Measurements from ENCODE around the gene CFAP65. TPM values are rescaled to one million over a fixed set of nuclear protein-coding genes. Genes with fewer than 3 reads are reported as not detected.

CFAP65 gene
- total and polyA plus RNA-seq, 2 of the 13 experiments (the other 11 are each of a cell fraction or from before 2014, with no cell fraction given) = 0.05 TPM; not detected in 1

- TF ChIP-seq ZNF275 (CRISPR knock-in tag; IDR thresholded peaks at IDR 0.05; ENCODE audit: borderline replicate concordance) (peak; percentile 96; the same call in 1 of the 2 replicates), KDM2A (CRISPR knock-in tag; IDR thresholded peaks at IDR 0.05; ENCODE audit: borderline replicate concordance, low read depth) (peak; percentile 82), ZNF547 (CRISPR knock-in tag; IDR thresholded peaks at IDR 0.05) (peak; percentile 78; the same call in 1 of the 2 replicates), ZNF17 (CRISPR knock-in tag; IDR thresholded peaks at IDR 0.05) (no peak), FOXK1 (CRISPR knock-in tag; IDR thresholded peaks at IDR 0.05; ENCODE audit: borderline replicate concordance, low read depth) (peak; percentile 44; the same call in 1 of the 2 replicates), KDM6A (CRISPR knock-in tag; IDR thresholded peaks at IDR 0.05; ENCODE audit: low read depth) (no peak), ZBTB38 (CRISPR knock-in tag; IDR thresholded peaks at IDR 0.05) (peak; percentile 16), ZNF839 (CRISPR knock-in tag; IDR thresholded peaks at IDR 0.05; ENCODE audit: borderline replicate concordance) (no peak), ZNF713 (CRISPR knock-in tag; IDR thresholded peaks at IDR 0.05) (no peak), SIX1 (CRISPR knock-in tag; IDR thresholded peaks at IDR 0.05; ENCODE audit: borderline replicate concordance) (no peak), ZFAT (CRISPR knock-in tag; conservative IDR thresholded peaks at IDR 0.05) (0 out of 2 replicates have a peak, but pooled peaks have one; percentile 14), NCOA1 (CRISPR knock-in tag; IDR thresholded peaks at IDR 0.05) (peak; percentile 96), ISL2 (CRISPR knock-in tag; IDR thresholded peaks at IDR 0.05) (peak; percentile 84), IRF2 (CRISPR knock-in tag; IDR thresholded peaks at IDR 0.05) (peak; percentile 57), RNF2 (conservative IDR thresholded peaks at IDR 0.05; ENCODE audit: low read depth) (peak; percentile 51; the same call in 1 of the 2 replicates), ZNF660 (CRISPR knock-in tag; IDR thresholded peaks at IDR 0.05; ENCODE audit: borderline replicate concordance, low read depth) (no peak), YY1 (IDR thresholded peaks at IDR 0.05; ENCODE audit: insufficient read depth, insufficient replicate concordance, low read depth, low read length) (peak; percentile 56), ZBTB46 (CRISPR knock-in tag; IDR thresholded peaks at IDR 0.05; ENCODE audit: borderline replicate concordance) (peak; percentile 64; the same call in 1 of the 2 replicates), SOX13 (IDR thresholded peaks at IDR 0.05) (peak; percentile 68), SOX13 (CRISPR knock-in tag; conservative IDR thresholded peaks at IDR 0.05 in 1 of 2, IDR thresholded peaks at IDR 0.05 in 1 of 2) (peak in 1 of 2 experiments; percentile 88; a peak in 2 of 4 replicates), CCAR2 (optimal IDR thresholded peaks at IDR 0.05; ENCODE audit: low read depth, low read length) (no peak), ETV5 (CRISPR knock-in tag; IDR thresholded peaks at IDR 0.05; ENCODE audit: borderline replicate concordance) (peak; percentile 46; the same call in 1 of the 2 replicates)
- TF ChIP-seq, protein P1, sequence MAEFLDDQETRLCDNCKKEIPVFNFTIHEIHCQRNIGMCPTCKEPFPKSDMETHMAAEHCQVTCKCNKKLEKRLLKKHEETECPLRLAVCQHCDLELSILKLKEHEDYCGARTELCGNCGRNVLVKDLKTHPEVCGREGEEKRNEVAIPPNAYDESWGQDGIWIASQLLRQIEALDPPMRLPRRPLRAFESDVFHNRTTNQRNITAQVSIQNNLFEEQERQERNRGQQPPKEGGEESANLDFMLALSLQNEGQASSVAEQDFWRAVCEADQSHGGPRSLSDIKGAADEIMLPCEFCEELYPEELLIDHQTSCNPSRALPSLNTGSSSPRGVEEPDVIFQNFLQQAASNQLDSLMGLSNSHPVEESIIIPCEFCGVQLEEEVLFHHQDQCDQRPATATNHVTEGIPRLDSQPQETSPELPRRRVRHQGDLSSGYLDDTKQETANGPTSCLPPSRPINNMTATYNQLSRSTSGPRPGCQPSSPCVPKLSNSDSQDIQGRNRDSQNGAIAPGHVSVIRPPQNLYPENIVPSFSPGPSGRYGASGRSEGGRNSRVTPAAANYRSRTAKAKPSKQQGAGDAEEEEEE (CRISPR knock-in tag; IDR thresholded peaks at IDR 0.05; ENCODE audit: borderline replicate concordance) = peak; percentile 85; the same call in 1 of the 2 replicates
- TF ChIP-seq, protein P2, sequence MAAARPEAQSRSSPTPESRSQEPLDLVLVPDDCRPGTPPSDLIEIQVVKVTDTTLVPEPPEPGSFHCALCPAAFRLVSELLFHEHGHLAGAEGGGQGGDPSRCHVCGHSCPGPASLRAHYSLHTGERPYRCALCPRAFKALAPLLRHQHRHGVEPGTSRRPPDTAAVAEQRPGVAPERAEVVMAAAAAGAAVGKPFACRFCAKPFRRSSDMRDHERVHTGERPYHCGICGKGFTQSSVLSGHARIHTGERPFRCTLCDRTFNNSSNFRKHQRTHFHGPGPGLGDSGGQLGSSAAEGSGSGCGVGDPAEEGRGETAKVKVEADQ (CRISPR knock-in tag; IDR thresholded peaks at IDR 0.05; ENCODE audit: borderline replicate concordance) = peak; percentile 93
These were observed 39.5 kb downstream of the CFAP65 start (continued) for GRCh38 chr2:219001577-219002394.

Measured in HepG2 (cell line).